ENCODE data around the gene EFCAB9.

The EFCAB9 gene

GRCh38 chr5:172243302-172243701 lies 49.3 kb downstream of the EFCAB9 start:
- no peak for DNase-seq (ENCODE audit: low spot score)

- DNase-seq (ENCODE audit: low spot score) = no peak
Measured at GRCh38 chr5:172245046-172245445, 51.1 kb downstream of the EFCAB9 start.

GRCh38 chr5:172245703-172246125 lies 51.7 kb downstream of the EFCAB9 start:
- no peak for DNase-seq (ENCODE audit: low spot score)

- no peak for DNase-seq (ENCODE audit: low spot score)
Measured at GRCh38 chr5:172248637-172249036, 54.7 kb downstream of the EFCAB9 start.

GRCh38 chr5:172251419-172251818 lies 57.4 kb downstream of the EFCAB9 start:
- no peak for DNase-seq (ENCODE audit: low spot score)

GRCh38 chr5:172252501-172252900 lies 58.5 kb downstream of the EFCAB9 start:
- no peak for DNase-seq (ENCODE audit: low spot score)

All from pons (tissue), 1 donor.